ENCODE data around the gene CYFIP2.

The CYFIP2 gene

GRCh38 chr5:157289164-157289819 is 23.4 kb downstream of the CYFIP2 start:
- no peak for DNase-seq

DNA sequence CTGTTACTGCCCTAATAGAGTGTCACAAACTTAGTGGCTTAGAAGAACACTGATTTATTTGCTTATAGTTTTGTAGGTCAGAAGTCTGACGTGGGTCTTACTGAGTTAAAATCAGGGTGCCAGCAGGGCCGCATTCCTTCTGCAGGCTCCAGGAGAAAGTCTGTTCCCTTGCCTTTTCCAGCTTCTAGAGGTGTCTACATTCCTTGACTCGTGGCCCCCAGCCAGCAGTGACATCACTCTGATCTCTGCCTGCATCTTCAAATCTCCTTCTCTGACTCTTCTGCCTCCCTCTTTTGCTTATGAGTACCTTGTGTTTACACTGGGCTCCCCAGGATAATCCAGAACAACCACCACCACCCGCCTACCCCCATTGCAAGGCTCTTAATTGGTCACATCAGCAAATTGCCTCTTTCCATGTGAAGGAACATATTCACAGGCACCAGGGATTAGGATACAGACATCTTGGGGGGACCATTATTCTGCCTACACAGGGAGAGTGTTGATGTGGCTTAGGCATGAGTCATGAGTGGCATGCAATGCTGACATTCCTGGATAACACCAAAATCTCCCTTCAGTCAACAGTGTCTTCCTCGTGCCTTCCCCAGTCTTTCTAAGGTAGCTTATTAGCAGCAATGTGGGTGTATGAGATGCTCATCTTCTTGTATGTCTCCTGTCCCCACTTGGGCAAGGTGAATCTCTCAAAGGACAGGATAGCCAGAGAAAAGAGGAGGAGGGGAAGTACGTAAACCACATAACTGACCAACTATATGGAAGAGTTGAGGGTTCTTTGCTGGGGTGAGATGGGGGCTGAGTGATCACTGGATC is 24.4 kb downstream of the CYFIP2 start:
- DNase-seq = peak; percentile 94

- peak; percentile 28 for DNase-seq
Observed at GRCh38 chr5:157290981-157291711, 25.2 kb downstream of the CYFIP2 start.

DNA sequence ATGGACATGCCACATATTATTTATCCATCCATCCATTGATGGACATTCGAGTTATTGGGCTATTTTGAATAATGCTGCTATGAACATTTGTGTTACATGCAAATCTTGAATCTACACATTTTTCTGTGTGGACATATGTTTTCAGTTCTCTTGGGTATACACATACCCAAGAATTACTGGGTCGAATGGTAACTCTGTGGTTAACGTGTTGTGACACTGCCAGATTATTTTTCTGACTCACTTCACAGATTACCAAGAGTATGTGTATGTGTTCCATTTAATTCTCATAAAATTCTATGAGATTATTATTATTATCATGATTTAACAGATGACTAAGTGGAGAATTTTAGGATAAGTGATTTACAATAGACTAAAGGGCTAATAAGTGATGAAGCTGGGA is 26.7 kb downstream of the CYFIP2 start:
- peak; percentile 53 for DNase-seq

- no peak for DNase-seq
Observed at GRCh38 chr5:157294407-157295091, 28.6 kb downstream of the CYFIP2 start.

DNA sequence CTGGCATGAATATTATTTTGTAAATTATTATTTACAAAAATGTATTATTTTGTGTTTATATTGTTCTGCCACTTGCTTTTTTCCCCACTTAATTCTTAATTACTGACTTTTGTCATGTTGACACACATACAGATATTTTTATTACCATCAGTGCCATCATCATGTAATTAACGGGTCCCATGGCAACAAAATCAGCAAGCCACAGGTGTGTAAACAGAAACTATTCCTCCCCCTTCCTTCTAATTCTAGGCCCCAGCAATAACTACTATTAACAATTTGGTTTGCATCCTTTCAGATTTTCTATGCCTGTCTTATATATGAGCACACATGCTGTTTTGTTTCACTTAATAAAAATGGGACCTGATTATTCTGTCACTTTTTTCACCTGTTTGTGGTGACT is 29.3 kb downstream of the CYFIP2 start:
- DNase-seq = no peak

DNA sequence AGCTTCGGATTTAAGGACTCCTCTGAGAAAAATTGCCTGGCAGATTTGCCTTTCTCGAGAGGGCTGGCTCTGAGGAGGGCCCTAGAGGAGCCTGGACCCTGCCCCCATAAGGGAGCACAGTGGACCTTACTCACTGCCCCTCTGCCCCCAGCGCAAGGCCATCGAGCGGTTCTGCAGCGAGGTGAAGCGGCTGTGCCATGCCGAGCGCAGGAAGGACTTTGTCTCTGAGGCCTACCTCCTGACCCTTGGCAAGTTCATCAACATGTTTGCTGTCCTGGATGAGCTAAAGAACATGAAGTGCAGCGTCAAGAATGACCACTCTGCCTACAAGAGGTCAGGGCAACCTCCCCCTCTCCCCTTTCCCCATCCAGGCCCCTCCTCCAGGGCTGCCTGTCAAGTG is 34.6 kb downstream of the CYFIP2 start:
- no peak for DNase-seq

DNA sequence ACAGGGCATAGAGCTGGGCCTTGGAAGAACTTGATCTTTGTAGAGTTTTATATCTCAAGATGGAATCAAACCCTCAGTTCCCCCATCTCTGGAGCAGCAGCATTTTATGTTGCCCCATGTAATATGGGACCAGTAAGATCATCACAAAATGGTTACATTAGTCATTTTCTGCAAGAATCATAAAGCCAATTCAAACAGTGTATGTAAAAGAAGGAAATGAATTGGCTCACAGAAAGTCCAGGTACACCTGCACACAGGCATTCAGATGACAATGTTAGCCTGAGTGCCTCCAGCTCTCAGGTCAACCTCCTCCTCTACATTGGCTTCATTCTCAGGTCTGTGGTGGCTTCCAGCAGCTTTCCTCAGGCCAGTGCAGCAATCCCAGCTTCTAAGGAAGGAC is 35.1 kb downstream of the CYFIP2 start:
- no peak for DNase-seq

GRCh38 chr5:157303023-157303422 is 37.1 kb downstream of the CYFIP2 start:
- DNase-seq = no peak

DNA sequence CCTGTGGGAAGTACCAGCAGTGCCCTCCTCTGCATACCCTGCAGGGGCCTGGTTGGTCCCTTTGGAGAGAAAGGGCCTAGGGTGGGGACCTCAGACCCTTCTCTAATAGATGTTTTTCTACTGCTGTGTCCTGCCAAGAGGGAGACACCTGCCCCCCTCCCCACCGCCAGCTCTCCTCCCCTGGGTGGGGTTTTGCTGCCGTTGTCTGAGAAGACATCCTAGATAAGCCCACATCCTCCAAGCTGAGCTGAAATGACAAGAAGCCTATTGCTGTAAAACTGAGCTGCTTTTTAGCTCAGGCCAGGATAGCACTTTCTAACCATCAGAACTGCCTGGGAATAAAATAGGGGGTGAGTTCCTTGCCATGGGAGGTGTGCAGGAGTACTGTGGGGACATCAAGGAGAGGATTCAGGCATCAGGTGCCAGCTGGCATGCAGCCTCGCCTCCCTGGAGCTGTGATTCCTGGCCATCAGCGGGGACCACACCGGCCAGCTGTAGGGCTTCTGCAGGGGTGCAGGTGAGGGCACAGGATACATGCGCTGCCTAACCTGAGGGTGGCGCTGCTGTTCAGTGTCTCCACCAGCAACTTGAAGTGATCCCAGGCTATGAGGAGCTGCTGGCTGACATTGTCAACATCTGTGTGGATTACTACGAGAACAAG is 37.9 kb downstream of the CYFIP2 start:
- DNase-seq = no peak

- no peak for DNase-seq
Observed at GRCh38 chr5:157306081-157306480, 40.2 kb downstream of the CYFIP2 start.

GRCh38 chr5:157306692-157307471 is 41.0 kb downstream of the CYFIP2 start:
- no peak for DNase-seq

DNA sequence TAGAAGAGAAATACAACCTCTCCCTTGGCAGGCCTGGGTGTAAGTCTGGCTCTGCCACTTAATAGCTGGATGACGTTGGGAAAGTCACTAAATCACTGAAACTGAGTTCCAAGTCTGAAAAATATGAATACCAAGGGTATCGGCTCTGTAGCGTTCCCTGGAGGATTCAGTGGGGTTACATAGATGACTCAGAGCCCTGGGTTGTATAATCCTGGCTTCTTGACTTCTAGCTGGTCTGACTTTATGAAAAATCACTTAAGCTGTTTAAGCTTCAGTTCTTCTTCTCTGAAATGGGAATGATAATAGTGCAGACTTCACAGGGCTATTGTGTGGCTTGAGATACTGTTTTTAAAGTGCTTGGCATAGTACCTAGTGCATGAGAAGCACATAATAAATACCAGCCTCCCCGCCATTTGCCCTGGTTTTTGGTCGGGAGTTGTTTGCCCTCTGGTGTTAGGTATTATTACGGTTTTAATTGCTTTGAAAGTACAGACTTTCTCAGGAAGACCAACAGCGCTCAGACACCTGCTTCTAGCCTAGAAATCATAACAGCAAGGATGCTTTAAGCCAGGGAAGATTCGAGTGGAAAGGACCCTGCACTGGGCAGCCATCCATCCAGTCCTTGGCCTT is 43.0 kb downstream of the CYFIP2 start:
- peak; percentile 72 for DNase-seq

DNA sequence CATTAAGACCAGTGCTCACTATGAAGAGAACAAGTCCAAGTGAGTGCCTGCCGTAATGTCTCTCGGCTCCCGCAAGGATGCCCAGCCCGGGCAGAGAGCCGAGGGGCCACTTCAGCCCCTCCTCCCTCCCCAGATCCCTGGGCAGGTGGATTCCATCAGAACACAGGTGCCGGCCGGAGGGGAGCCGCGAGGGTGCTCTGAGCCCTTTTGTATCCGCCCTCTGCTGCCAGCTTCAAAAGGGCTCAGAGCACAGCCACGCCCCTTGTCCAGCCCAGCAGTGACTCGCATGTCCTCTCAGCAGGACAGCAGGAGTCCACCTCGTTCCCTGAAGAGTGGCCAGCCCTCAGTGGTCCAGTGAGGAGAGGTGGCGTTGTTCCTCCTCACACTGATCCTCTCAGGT is 43.9 kb downstream of the CYFIP2 start:
- no peak for DNase-seq

DNA sequence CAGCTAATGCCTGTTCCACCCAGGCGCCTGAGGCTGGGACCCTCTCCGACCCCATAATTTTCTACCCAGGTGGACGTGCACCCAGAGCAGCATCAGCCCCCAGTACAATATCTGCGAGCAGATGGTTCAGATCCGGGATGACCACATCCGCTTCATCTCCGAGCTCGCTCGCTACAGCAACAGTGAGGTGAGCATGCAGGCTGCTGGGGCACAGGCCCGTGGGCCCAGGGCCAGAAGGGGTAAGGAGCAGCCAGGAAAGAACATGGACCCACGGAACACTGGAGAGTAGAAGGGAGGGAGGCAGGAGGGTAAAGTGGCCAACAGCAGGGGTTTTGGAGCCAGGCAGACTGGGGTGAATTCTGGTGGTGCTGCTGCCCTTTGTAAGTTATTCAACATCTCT is 45.7 kb downstream of the CYFIP2 start:
- no peak for DNase-seq

DNA sequence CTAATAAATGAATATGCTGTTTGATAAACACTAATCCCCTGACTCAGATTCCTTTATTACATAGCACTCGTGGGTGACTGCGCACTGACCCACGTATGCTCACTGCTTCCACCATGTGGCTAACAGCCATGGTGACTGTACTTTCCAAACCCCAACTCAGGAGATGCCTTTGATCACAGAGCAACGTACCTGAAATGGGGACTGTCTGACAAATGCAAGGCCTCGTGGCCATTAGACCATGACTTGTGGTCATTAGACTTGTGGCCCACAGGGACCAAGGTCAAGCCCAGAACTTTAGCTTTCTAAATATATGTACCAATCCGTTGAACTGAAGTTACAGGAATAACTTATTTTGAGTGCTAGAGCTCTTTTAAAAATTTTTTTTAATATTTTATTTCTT is 46.6 kb downstream of the CYFIP2 start:
- DNase-seq = peak; percentile 70

DNA sequence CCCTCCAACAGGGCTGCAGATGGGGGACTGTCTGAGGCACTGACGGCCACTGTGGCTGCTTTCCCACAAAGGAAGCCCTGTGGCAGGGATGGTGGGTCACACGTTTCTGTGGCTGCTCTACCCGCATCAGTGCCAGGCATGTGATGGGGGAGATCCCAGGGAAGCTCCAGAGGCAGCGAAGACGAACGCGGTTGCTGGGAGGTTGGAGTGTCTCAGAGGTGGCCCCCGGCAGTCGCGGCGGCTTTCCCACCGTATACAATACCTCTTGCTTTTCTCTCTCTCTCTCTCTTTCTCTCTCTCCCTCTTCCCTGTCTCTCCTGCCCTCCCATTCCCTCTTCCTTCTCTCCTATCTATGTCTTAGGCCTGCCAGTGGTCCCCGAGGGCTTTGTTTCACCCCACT is 56.7 kb downstream of the CYFIP2 start:
- no peak for DNase-seq

DNA sequence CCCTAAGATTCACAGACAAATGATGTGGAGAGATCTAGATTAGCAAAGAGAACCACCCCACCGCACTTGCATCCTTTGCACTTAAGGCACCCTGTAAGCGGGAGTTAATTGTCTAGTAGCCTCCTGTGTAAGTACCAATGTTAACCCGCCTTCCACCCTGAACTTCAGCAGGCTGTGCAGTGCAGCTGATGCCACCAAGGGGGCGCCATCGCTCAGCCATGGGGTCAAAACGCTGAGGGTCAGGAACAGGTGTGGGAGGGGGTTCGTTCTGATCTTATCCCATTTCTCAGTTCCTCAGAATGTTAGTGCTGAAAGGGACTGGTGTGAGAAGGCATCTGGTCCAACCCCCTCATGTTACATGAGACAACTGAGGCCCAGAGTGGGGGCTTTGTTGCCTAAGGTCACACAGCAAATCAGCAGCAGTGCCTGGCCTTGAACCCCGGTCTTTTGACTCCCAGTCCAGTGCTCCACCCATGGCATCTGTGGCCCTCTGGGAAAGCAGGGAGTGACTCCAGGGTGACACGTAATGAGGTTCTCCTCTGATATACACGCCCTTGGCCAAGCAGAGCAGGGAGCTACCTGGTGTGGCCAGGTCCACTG is 57.3 kb downstream of the CYFIP2 start:
- DNase-seq = no peak

DNA sequence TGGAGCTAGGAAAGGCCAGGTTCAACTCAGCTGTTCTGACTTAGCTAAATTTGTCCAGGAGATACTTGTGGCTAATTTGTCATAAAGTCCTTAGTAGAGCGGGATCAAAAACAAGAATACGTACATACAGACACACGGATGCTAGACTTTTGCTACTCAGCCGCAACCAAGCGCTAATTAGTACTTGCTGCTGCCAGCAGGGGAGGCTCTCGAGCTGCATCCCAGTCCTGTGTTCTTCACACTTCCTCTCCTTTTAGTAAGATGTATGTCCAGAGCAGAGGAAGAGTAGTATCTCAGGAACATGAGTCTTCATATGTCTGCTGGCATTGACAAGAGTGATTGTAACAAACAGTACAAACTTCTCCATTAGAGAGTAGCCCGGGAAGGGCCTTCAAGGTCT is 58.3 kb downstream of the CYFIP2 start:
- no peak for DNase-seq

DNA sequence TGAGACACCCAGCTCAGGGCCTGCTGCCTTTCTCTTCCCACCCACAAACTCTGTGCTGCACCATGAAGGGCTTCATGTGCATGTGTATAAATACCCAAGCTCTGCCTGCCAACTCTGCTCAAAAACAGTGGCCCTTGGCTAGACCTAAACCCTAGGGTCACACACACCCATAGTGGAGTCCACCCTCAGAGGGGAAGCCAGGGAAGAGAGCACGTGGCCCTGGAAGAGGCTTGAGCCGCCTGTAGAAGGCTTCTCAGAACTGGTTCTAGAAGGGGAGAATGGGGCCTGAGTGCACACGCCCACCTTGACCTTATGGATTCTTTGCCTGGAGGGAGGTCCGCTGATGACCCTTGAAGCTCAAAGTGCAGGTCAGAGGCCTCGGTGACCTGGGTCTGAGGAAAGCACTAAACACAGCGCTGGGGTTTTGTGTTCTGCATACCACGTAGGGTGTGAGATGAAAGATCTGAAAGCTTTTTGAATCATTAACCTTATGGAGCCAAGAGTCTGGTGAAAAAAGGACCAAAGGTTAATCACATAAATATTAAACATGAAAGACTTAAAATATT is 60.6 kb downstream of the CYFIP2 start:
- no peak for DNase-seq

DNA sequence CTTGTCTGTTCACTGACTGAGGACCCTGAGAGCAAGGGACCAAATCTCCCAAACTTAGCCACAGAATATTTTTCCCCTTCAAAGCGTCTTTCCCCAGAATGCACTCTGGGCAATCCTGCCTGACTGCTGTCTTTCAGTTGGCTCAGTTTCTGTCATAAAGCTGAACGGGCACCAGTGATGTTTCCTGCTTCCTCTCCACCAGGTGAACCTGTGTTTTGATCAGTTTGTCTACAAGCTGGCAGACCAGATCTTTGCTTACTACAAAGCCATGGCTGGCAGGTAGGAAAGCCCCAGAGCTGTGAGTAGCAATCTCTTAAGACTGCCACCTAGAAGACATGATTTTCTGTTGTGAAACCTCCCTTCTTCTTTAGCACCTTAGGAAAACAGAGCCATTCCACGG is 61.8 kb downstream of the CYFIP2 start:
- DNase-seq = no peak
